Tibial artery (tissue), 4 donors: ENCODE measurements around the gene SMYD3.

Experiments
- DNase-seq, 2 donors: peaks; one replicate each; pipeline ENCODE4 v3.0.0-alpha.2; 2019
- H3K27ac ChIP-seq, 2 donors: fragments of 200-600 bp; sonication (generic) in 1 of 2; 1 replicate in 1 of 2; 2 replicates in 1 of 2; pipeline ENCODE4 v1.5.1; 2018 to 2019; ENCODE audit warnings: mild to moderate bottlenecking in 1 of 2
- H3K27me3 ChIP-seq, 2 donors: fragments of 200-600 bp; sonication (generic) in 1 of 2; one replicate each; pipeline versions ENCODE4 v1.5.1 to v1.6.0; 2016 to 2019
- H3K36me3 ChIP-seq, 3 donors: fragments of 200-600 bp; sonication (generic) in 2 of 3; one replicate each; pipeline ENCODE4 v1.5.1; 2016 to 2019; ENCODE audit warnings: mild to moderate bottlenecking in 2 of 3
- H3K4me1 ChIP-seq, 4 donors: fragments of 200-600 bp; sonication (generic) in 2 of 4; 1 replicate in 3 of 4; 2 replicates in 1 of 4; pipeline ENCODE4 v1.5.1; 2016 to 2019
- H3K4me3 ChIP-seq, 2 donors: fragments of 200-600 bp; sonication (generic) in 1 of 2; 1 replicate in 1 of 2; 2 replicates in 1 of 2; pipeline ENCODE4 v1.5.1; 2018 to 2019; ENCODE audit warnings: mild to moderate bottlenecking in 2 of 2
- H3K9me3 ChIP-seq, 3 donors: fragments of 200-600 bp; sonication (generic) in 1 of 3; one replicate each; pipeline ENCODE4 v1.5.1; 2016 to 2019
- CTCF ChIP-seq, 2 experiments: fragments of 200-600 bp in 1 of 2; fragments of 450-650 bp in 1 of 2; IDR thresholded peaks; one replicate each; pipeline ENCODE4 v1.5.1; 2017 to 2019; ENCODE audit warnings: antibody characterized with exemption in 2 of 2, mild to moderate bottlenecking in 1 of 2, moderate library complexity in 1 of 2
- intact Hi-C: fragments of 100-400 bp; cut with DNase I; formaldehyde crosslinking; loops from one replicate; pipeline ENCODE4 v1.15.0; 2023; ENCODE audit warnings: low total_unique reads

Gene SMYD3

GRCh38 chr1:246139745-246140182 lies 367.3 kb downstream of the SMYD3 start:
- intact Hi-C loops: no loop called here
- Histone ChIP-seq H3K4me1 (no peaks in the 10 kb centered on the region), H3K9me3 (no peaks in the 10 kb centered on the region), H3K27ac (no peak overlapping the region), H3K4me3 (no peak overlapping the region), H3K27me3 (no peaks in the 10 kb centered on the region), H3K36me3 (no peaks in the 10 kb centered on the region)
- TF ChIP-seq CTCF (IDR thresholded peaks at IDR 0.05): no peak
- DNase-seq: no peak

GRCh38 chr1:246138781-246139180 lies 368.3 kb downstream of the SMYD3 start:
- no peaks in the 10 kb centered on the region for H3K4me1 ChIP-seq
- intact Hi-C loops: no loop called here
- H3K4me3 ChIP-seq: no peak overlapping the region
- no peaks in the 10 kb centered on the region for H3K36me3 ChIP-seq
- no peaks in the 10 kb centered on the region for H3K27me3 ChIP-seq
- no peak overlapping the region for H3K27ac ChIP-seq
- no peaks in the 10 kb centered on the region for H3K9me3 ChIP-seq
- no peak for DNase-seq
- no peak for TF ChIP-seq CTCF (IDR thresholded peaks at IDR 0.05)

- no peaks in the 10 kb centered on the region for H3K36me3 ChIP-seq
- H3K27me3 ChIP-seq: no peaks in the 10 kb centered on the region
- DNase-seq: no peak
- no peak overlapping the region for H3K4me3 ChIP-seq
- no peak for TF ChIP-seq CTCF (IDR thresholded peaks at IDR 0.05)
- intact Hi-C loops: no loop called here
- no peaks in the 10 kb centered on the region for H3K9me3 ChIP-seq
- H3K27ac ChIP-seq: no peak overlapping the region
- no peaks in the 10 kb centered on the region for H3K4me1 ChIP-seq
Observed at GRCh38 chr1:246136477-246136876, 370.6 kb downstream of the SMYD3 start.

- H3K27ac ChIP-seq: no peak overlapping the region
- intact Hi-C loops: no loop called here
- no peak for TF ChIP-seq CTCF (IDR thresholded peaks at IDR 0.05)
- H3K36me3 ChIP-seq: no peaks in the 10 kb centered on the region
- DNase-seq: no peak
- no peaks in the 10 kb centered on the region for H3K9me3 ChIP-seq
- H3K27me3 ChIP-seq: no peaks in the 10 kb centered on the region
- H3K4me1 ChIP-seq: no peaks in the 10 kb centered on the region
- H3K4me3 ChIP-seq: no peak overlapping the region
Observed at GRCh38 chr1:246134789-246135188, 372.3 kb downstream of the SMYD3 start.

GRCh38 chr1:246131095-246131494 lies 376.0 kb downstream of the SMYD3 start:
- no peak overlapping the region for H3K27ac ChIP-seq
- H3K36me3 ChIP-seq: no peaks in the 10 kb centered on the region
- H3K27me3 ChIP-seq: no peaks in the 10 kb centered on the region
- no peak overlapping the region for H3K4me3 ChIP-seq
- intact Hi-C loops: no loop called here
- TF ChIP-seq CTCF (IDR thresholded peaks at IDR 0.05): no peak
- DNase-seq: no peak
- H3K9me3 ChIP-seq: no peaks in the 10 kb centered on the region
- H3K4me1 ChIP-seq: no peaks in the 10 kb centered on the region

GRCh38 chr1:246128494-246129069 lies 378.5 kb downstream of the SMYD3 start:
- no peaks in the 10 kb centered on the region for H3K4me1 ChIP-seq
- H3K4me3 ChIP-seq: no peak overlapping the region
- H3K27me3 ChIP-seq: no peaks in the 10 kb centered on the region
- H3K9me3 ChIP-seq: no peaks in the 10 kb centered on the region
- H3K27ac ChIP-seq: no peak overlapping the region
- no peak for TF ChIP-seq CTCF (IDR thresholded peaks at IDR 0.05)
- intact Hi-C loops: no loop called here
- DNase-seq: no peak
- no peaks in the 10 kb centered on the region for H3K36me3 ChIP-seq
